HG03097 (cell line): ENCODE measurements around the gene MRPL18.

Experiments
- ATAC-seq: cut with Tn5 transposase; IDR thresholded peaks from one replicate; pipeline ENCODE4 v1.9.1; 2021; ENCODE audit not compliant: unreplicated experiment, low FRiP score

MRPL18 gene

GRCh38 chr6:159837511-159837910 is 47.2 kb downstream of the MRPL18 start:
- ATAC-seq = no peak

- no peak for ATAC-seq
Observed at GRCh38 chr6:159838020-159838744, 47.9 kb downstream of the MRPL18 start.

GRCh38 chr6:159842035-159842434 is 51.8 kb downstream of the MRPL18 start:
- ATAC-seq = no peak

GRCh38 chr6:159844737-159845645 is 54.7 kb downstream of the MRPL18 start:
- ATAC-seq = no peak
